Measurements from ENCODE around the gene FBXO9. TPM values are rescaled to one million over a fixed set of nuclear protein-coding genes. Genes with fewer than 3 reads are reported as not detected.

FBXO9 gene
- total and polyA plus RNA-seq, 10 of the 15 experiments (the other 5 are each of a cell fraction or from before 2014, with no cell fraction given), result 9.9 to 68.9 (median 31.3) TPM

DNA sequence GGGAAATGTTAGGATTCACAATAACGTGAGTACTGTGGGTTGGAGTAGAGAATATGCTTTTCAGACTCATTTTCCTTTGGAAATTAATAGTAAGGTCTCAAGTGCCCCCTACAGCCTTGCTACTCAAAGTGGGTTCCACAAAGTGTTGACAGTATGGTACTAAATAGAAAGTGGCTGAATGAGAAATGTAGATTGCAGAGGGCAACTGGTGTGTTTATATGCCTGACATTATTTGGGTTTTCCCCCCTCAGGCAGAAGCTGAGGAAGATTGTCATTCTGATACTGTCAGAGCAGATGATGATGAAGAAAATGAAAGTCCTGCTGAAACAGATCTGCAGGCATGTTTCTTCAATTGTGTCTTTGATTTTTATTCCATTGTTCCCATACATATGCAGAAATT lies 5.6 kb downstream of the FBXO9 start (continued):
- TF ChIP-seq SUPT20H (IDR thresholded peaks at IDR 0.05; ENCODE audit: borderline replicate concordance, control insufficient read depth, low read depth, low read length) (no peak), SMARCA5 (IDR thresholded peaks at IDR 0.05) (no peak), BHLHE40 (IDR thresholded peaks at IDR 0.05; ENCODE audit: borderline replicate concordance in 1 of 2, low read depth in 2 of 2, low read length in 1 of 2) (no peak), NR2F1 (conservative IDR thresholded peaks at IDR 0.05) (no peak), TCF12 (IDR thresholded peaks at IDR 0.05; ENCODE audit: low read depth, low read length) (no peak), HDAC6 (IDR thresholded peaks at IDR 0.05; ENCODE audit: unreplicated experiment) (no peak), IKZF2 (IDR thresholded peaks at IDR 0.05) (0 out of 4 replicates have a peak, but pooled peaks of 1 of the 2 experiments have one; percentile 22), PKNOX1 (IDR thresholded peaks at IDR 0.05) (peak; percentile 36; the same call in 1 of the 2 replicates), CHD1 (IDR thresholded peaks at IDR 0.05; ENCODE audit: low read depth, low read length) (no peak), RB1 (IDR thresholded peaks at IDR 0.05; ENCODE audit: borderline replicate concordance) (no peak), CREM (IDR thresholded peaks at IDR 0.05; ENCODE audit: low read depth) (0 out of 2 replicates have a peak, but pooled peaks have one; percentile 24), HDGF (IDR thresholded peaks at IDR 0.05) (no peak), MTA2 (IDR thresholded peaks at IDR 0.05; ENCODE audit: low read depth) (no peak; the same call in 1 of the 2 replicates), NFYA (IDR thresholded peaks at IDR 0.05; ENCODE audit: borderline replicate concordance, low read depth, low read length) (no peak), EGR1 (IDR thresholded peaks at IDR 0.05; ENCODE audit: borderline replicate concordance in 1 of 2, low read depth in 2 of 2, low read length in 2 of 2) (no peak)
- TF ChIP-seq, protein P1, sequence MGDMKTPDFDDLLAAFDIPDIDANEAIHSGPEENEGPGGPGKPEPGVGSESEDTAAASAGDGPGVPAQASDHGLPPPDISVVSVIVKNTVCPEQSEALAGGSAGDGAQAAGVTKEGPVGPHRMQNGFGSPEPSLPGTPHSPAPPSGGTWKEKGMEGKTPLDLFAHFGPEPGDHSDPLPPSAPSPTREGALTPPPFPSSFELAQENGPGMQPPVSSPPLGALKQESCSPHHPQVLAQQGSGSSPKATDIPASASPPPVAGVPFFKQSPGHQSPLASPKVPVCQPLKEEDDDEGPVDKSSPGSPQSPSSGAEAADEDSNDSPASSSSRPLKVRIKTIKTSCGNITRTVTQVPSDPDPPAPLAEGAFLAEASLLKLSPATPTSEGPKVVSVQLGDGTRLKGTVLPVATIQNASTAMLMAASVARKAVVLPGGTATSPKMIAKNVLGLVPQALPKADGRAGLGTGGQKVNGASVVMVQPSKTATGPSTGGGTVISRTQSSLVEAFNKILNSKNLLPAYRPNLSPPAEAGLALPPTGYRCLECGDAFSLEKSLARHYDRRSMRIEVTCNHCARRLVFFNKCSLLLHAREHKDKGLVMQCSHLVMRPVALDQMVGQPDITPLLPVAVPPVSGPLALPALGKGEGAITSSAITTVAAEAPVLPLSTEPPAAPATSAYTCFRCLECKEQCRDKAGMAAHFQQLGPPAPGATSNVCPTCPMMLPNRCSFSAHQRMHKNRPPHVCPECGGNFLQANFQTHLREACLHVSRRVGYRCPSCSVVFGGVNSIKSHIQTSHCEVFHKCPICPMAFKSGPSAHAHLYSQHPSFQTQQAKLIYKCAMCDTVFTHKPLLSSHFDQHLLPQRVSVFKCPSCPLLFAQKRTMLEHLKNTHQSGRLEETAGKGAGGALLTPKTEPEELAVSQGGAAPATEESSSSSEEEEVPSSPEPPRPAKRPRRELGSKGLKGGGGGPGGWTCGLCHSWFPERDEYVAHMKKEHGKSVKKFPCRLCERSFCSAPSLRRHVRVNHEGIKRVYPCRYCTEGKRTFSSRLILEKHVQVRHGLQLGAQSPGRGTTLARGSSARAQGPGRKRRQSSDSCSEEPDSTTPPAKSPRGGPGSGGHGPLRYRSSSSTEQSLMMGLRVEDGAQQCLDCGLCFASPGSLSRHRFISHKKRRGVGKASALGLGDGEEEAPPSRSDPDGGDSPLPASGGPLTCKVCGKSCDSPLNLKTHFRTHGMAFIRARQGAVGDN (IDR thresholded peaks at IDR 0.05), result no peak
- TF ChIP-seq, protein P2, sequence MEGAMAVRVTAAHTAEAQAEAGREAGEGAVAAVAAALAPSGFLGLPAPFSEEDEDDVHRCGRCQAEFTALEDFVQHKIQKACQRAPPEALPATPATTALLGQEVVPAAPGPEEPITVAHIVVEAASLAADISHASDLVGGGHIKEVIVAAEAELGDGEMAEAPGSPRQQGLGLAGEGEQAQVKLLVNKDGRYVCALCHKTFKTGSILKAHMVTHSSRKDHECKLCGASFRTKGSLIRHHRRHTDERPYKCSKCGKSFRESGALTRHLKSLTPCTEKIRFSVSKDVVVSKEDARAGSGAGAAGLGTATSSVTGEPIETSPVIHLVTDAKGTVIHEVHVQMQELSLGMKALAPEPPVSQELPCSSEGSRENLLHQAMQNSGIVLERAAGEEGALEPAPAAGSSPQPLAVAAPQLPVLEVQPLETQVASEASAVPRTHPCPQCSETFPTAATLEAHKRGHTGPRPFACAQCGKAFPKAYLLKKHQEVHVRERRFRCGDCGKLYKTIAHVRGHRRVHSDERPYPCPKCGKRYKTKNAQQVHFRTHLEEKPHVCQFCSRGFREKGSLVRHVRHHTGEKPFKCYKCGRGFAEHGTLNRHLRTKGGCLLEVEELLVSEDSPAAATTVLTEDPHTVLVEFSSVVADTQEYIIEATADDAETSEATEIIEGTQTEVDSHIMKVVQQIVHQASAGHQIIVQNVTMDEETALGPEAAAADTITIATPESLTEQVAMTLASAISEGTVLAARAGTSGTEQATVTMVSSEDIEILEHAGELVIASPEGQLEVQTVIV (IDR thresholded peaks at IDR 0.05; ENCODE audit: borderline replicate concordance, partially characterized antibody), result no peak
- TF ChIP-seq, protein P3, sequence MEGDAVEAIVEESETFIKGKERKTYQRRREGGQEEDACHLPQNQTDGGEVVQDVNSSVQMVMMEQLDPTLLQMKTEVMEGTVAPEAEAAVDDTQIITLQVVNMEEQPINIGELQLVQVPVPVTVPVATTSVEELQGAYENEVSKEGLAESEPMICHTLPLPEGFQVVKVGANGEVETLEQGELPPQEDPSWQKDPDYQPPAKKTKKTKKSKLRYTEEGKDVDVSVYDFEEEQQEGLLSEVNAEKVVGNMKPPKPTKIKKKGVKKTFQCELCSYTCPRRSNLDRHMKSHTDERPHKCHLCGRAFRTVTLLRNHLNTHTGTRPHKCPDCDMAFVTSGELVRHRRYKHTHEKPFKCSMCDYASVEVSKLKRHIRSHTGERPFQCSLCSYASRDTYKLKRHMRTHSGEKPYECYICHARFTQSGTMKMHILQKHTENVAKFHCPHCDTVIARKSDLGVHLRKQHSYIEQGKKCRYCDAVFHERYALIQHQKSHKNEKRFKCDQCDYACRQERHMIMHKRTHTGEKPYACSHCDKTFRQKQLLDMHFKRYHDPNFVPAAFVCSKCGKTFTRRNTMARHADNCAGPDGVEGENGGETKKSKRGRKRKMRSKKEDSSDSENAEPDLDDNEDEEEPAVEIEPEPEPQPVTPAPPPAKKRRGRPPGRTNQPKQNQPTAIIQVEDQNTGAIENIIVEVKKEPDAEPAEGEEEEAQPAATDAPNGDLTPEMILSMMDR (IDR thresholded peaks at IDR 0.05 in 2 of 3, conservative IDR thresholded peaks at IDR 0.05 in 1 of 3; ENCODE audit: control insufficient read depth in 2 of 3, extremely low read depth in 1 of 3, insufficient read depth in 1 of 3, low read depth in 3 of 3, low read length in 3 of 3), result peak in 2 of 3 experiments; percentile 17 to 22; a peak in 3 of 6 replicates
